Kidney epithelial cell (primary cell): ENCODE measurements around the gene NHSL1. TPM values are rescaled to one million over a fixed set of nuclear protein-coding genes. Genes with fewer than 3 reads are reported as not detected.

ENCODE experiments used
- DNase-seq: peaks from one replicate; pipeline ENCODE4 v3.0.0-alpha.2; 2010; ENCODE audit warnings: low read depth
- H3K27me3 ChIP-seq: 2 replicates; pipeline ENCODE4 v1.6.0; 2011; ENCODE audit warnings: low read length; ENCODE audit not compliant: control insufficient read depth, insufficient read depth
- H3K36me3 ChIP-seq: 2 replicates; pipeline ENCODE4 v1.5.1; 2011; ENCODE audit warnings: low read length; ENCODE audit not compliant: control insufficient read depth, insufficient read depth
- H3K4me3 ChIP-seq: 2 replicates; pipeline ENCODE4 v1.5.1; 2011; ENCODE audit warnings: low read depth, mild to moderate bottlenecking, control low read depth, low read length
- total RNA-seq: library from RNA; depleted of rRNA; stranded (reverse); fragments of >200 nt; gene quantifications from 2 replicates; pipeline ENCODE4 v1.2.3, GENCODE V29; 2015
- TF ChIP-seq, protein P1 (sequence below): IDR thresholded peaks from 2 replicates; pipeline ENCODE4 v1.5.1; 2011; ENCODE audit warnings: mild to moderate bottlenecking, moderate library complexity, low read length, control low read depth, inconsistent platforms; ENCODE audit not compliant: insufficient read depth, poor library complexity, severe bottlenecking

The NHSL1 gene, protein sequence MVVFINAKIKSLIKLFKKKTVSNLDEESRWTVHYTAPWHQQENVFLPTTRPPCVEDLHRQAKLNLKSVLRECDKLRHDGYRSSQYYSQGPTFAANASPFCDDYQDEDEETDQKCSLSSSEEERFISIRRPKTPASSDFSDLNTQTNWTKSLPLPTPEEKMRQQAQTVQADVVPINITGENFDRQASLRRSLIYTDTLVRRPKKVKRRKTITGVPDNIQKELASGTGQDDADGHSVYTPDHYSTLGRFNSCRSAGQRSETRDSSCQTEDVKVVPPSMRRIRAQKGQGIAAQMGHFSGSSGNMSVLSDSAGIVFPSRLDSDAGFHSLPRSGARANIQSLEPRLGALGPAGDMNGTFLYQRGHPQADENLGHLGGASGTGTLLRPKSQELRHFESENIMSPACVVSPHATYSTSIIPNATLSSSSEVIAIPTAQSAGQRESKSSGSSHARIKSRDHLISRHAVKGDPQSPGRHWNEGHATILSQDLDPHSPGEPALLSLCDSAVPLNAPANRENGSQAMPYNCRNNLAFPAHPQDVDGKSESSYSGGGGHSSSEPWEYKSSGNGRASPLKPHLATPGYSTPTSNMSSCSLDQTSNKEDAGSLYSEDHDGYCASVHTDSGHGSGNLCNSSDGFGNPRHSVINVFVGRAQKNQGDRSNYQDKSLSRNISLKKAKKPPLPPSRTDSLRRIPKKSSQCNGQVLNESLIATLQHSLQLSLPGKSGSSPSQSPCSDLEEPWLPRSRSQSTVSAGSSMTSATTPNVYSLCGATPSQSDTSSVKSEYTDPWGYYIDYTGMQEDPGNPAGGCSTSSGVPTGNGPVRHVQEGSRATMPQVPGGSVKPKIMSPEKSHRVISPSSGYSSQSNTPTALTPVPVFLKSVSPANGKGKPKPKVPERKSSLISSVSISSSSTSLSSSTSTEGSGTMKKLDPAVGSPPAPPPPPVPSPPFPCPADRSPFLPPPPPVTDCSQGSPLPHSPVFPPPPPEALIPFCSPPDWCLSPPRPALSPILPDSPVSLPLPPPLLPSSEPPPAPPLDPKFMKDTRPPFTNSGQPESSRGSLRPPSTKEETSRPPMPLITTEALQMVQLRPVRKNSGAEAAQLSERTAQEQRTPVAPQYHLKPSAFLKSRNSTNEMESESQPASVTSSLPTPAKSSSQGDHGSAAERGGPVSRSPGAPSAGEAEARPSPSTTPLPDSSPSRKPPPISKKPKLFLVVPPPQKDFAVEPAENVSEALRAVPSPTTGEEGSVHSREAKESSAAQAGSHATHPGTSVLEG (N-terminal part only)
- 11.5 and 19.8 TPM in 2 replicates for total RNA-seq

DNA sequence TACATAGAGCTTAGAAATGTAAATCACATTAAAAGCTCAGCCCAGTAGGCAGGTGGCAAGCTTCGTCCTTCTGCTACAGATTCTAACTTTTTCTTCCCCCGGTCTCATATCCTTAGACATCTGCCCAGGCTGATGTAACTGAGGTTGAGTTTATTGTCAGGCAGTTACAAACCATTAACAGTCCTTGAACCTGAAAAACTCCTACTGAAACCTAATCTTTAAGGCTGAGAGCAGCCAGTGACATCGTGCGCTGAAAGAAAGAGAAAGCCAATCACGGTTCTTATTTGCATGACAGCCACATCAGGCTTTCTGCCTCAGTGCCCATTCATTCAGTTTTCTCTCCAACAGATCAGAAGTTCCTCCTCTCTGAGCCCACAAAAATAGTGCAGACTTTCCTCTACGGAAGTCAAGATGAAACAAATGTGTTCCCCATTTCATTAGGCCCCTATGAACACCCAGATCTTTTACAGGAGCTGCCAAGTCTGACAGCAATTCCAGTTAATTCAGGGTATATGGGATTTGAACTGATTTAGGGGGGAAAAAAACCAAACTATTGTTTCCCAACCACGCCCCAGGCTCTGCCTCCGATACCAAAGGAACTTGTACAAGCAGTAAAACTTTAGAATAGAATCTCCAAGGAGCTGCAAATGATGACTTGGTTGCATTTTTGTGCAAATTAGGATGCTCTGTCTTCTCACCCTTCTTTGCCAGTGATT, at the start of gene NHSL1:
NHSL1 (minus strand) TSS at position 192 of the 716 bp plus-strand sequence. CDS start 204 bp downstream, outside the sequence.
- Histone ChIP-seq H3K4me3 (peak within 1 kb of the TSS; percentile 29), H3K36me3 (no peaks in the 10 kb centered on the region), H3K27me3 (no peaks in the 10 kb centered on the region)
- DNase-seq: peak; percentile 69
- TF ChIP-seq, protein P1, sequence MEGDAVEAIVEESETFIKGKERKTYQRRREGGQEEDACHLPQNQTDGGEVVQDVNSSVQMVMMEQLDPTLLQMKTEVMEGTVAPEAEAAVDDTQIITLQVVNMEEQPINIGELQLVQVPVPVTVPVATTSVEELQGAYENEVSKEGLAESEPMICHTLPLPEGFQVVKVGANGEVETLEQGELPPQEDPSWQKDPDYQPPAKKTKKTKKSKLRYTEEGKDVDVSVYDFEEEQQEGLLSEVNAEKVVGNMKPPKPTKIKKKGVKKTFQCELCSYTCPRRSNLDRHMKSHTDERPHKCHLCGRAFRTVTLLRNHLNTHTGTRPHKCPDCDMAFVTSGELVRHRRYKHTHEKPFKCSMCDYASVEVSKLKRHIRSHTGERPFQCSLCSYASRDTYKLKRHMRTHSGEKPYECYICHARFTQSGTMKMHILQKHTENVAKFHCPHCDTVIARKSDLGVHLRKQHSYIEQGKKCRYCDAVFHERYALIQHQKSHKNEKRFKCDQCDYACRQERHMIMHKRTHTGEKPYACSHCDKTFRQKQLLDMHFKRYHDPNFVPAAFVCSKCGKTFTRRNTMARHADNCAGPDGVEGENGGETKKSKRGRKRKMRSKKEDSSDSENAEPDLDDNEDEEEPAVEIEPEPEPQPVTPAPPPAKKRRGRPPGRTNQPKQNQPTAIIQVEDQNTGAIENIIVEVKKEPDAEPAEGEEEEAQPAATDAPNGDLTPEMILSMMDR: no peak

DNA sequence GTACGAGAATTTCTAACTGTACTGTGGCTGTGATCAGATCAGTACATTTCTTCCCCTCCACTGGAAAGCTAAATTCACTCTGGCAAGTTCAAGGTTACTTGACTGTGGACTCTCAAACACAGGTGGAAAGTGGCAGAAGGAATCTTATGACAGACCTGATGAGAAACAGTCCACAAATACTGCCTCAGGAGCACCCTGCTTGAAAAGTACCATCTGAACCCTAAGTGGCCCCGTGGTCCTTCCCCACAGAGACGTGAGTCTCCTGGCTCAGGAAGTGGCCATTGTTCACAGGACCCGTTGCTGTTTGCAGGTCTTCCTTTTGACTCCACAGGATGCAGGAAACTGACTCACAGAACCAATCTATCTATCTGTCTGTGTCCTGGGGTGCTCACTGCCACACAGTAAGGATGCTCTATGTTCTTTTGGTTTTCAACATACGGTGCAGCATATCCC, 47.5 kb upstream of the NHSL1 start:
- H3K27me3 ChIP-seq: no peaks in the 10 kb centered on the region
- TF ChIP-seq, protein P1: no peak
- H3K36me3 ChIP-seq: no peaks in the 10 kb centered on the region
- H3K4me3 ChIP-seq: no peak overlapping the region
- DNase-seq: no peak

DNA sequence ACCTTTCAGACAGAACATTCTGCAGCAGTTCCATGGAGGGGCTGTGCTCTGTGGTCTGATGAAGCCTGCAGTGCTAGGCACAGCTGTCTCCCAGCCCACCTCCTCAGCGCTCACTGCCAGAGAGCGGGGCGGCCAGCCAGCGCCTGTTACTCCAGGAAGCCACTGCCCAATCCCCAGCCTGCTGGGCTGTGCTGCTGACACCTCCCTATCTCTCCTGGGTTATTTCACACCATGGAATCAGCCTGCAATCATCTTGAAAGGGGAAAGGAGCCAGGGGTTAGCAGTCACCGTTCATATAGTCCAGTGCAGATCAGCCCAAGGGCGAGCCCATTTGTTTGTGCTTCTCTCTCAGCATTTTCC, 46.3 kb upstream of the NHSL1 start:
- TF ChIP-seq, protein P1: no peak
- no peak for DNase-seq
- no peaks in the 10 kb centered on the region for H3K27me3 ChIP-seq
- H3K4me3 ChIP-seq: no peak overlapping the region
- no peaks in the 10 kb centered on the region for H3K36me3 ChIP-seq

DNA sequence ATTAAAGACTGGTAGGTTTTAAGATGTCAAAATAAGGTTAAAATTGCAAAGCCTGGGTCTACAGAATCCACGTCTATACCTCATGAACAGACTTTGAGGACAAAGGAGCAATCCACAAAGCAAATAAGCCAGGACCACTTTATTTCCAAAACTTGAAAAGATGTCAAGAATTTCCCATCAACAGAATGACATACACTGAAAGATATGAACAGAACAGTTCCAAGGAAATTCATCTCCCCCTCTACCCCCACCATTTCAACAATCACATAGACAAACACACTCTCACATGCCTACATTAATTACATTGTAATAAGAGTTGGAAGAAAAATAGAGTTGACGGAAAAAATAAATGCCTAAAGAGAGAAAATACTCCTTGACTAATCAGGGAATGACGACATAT, 45.2 kb upstream of the NHSL1 start:
- TF ChIP-seq, protein P1: no peak
- Histone ChIP-seq H3K36me3 (no peaks in the 10 kb centered on the region), H3K27me3 (no peaks in the 10 kb centered on the region), H3K4me3 (no peak overlapping the region)
- DNase-seq: no peak

DNA sequence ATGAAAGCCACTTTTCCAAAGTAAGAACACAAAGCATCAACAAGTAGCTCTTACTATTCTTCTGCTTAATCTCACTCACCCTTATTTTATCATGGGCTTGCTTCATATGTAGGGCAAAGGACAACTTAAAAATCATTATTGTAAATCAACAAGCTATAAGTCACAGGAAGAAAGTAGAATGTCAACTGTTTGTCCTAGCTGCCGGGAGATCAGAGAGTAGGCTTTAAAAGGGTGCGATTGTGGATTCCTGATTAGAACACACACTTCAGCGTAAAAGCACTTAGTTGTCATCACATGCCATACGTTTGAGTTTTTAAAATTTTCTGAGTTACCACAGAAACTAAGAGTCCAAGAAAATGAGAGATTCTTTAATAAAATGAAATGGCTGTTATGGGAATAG, 44.4 kb upstream of the NHSL1 start:
- no peak overlapping the region for H3K4me3 ChIP-seq
- DNase-seq: no peak

More for the DNA sequence above, 44.4 kb upstream of the NHSL1 start:
- Histone ChIP-seq H3K36me3 (no peaks in the 10 kb centered on the region), H3K27me3 (no peaks in the 10 kb centered on the region)
- TF ChIP-seq, protein P1: no peak
